ENCODE results near the gene MBP. TPM values are rescaled to one million over a fixed set of nuclear protein-coding genes. Genes with fewer than 3 reads are reported as not detected.

Gene MBP
- total and polyA plus RNA-seq, 2 experiments from 2014 or later, result 18.4 to 22.9 TPM

GRCh38 chr18:76972241-76972640 lies 160.3 kb downstream of the MBP start:
- Mint-ChIP-seq H3K27ac (no peak overlapping the region), H3K4me3 (no peak overlapping the region), H3K27me3 (ENCODE audit: insufficient read depth, low read depth, poor library complexity) (peaks cover 9% of the 10 kb centered on the region), H3K9me3 (no peaks in the 10 kb centered on the region), H3K4me1 (peaks cover 31% of the 10 kb centered on the region), H3K36me3 (ENCODE audit: low read depth) (peaks cover 4% of the 10 kb centered on the region; the same call in 1 of the 3 replicates)
- Histone ChIP-seq H3K27ac (ENCODE audit: low read depth) (no peak overlapping the region), H3K36me3 (ENCODE audit: insufficient read depth) (no peaks in the 10 kb centered on the region), H3K27me3 (ENCODE audit: insufficient read depth) (no peaks in the 10 kb centered on the region), H4K20me1 (replicated peaks; ENCODE audit: insufficient read depth) (no peaks in the 10 kb centered on the region), H3K4me2 (no peak overlapping the region), H2AFZ (no peak overlapping the region), H3K4me1 (ENCODE audit: insufficient read depth) (peaks cover 31% of the 10 kb centered on the region), H3F3A (replicated peaks; ENCODE audit: low read depth) (no peaks in the 10 kb centered on the region), H3K79me2 (replicated peaks; ENCODE audit: insufficient read depth) (no peaks in the 10 kb centered on the region), H3K4me3 (no peak overlapping the region), H3K9me2 (ENCODE audit: insufficient read depth) (no peaks in the 10 kb centered on the region)
- no peak for ATAC-seq
- TF ChIP-seq ZNF331 (CRISPR knock-in tag; IDR thresholded peaks at IDR 0.05; ENCODE audit: low read depth) (no peak), ZNF114 (CRISPR knock-in tag; IDR thresholded peaks at IDR 0.05) (no peak), NANOG (IDR thresholded peaks at IDR 0.05; ENCODE audit: borderline replicate concordance) (no peak), EZH2 (IDR thresholded peaks at IDR 0.05; ENCODE audit: low read depth, unreplicated experiment) (no peak), STAT1 (IDR thresholded peaks at IDR 0.05; ENCODE audit: unreplicated experiment) (no peak), CTCF (conservative IDR thresholded peaks at IDR 0.05; ENCODE audit: low read depth in 2 of 2) (no peak), POLR2AphosphoS5 (IDR thresholded peaks at IDR 0.05; ENCODE audit: low read depth) (no peak), EZH2phosphoT487 (IDR thresholded peaks at IDR 0.05; ENCODE audit: unreplicated experiment) (no peak), JUNB (IDR thresholded peaks at IDR 0.05; ENCODE audit: unreplicated experiment) (no peak), ETS1 (IDR thresholded peaks at IDR 0.05) (no peak), ZNF462 (CRISPR knock-in tag; IDR thresholded peaks at IDR 0.05) (no peak), CREB1 (CRISPR knock-in tag; IDR thresholded peaks at IDR 0.05; ENCODE audit: low read depth) (no peak)
- TF ChIP-seq, protein P1, sequence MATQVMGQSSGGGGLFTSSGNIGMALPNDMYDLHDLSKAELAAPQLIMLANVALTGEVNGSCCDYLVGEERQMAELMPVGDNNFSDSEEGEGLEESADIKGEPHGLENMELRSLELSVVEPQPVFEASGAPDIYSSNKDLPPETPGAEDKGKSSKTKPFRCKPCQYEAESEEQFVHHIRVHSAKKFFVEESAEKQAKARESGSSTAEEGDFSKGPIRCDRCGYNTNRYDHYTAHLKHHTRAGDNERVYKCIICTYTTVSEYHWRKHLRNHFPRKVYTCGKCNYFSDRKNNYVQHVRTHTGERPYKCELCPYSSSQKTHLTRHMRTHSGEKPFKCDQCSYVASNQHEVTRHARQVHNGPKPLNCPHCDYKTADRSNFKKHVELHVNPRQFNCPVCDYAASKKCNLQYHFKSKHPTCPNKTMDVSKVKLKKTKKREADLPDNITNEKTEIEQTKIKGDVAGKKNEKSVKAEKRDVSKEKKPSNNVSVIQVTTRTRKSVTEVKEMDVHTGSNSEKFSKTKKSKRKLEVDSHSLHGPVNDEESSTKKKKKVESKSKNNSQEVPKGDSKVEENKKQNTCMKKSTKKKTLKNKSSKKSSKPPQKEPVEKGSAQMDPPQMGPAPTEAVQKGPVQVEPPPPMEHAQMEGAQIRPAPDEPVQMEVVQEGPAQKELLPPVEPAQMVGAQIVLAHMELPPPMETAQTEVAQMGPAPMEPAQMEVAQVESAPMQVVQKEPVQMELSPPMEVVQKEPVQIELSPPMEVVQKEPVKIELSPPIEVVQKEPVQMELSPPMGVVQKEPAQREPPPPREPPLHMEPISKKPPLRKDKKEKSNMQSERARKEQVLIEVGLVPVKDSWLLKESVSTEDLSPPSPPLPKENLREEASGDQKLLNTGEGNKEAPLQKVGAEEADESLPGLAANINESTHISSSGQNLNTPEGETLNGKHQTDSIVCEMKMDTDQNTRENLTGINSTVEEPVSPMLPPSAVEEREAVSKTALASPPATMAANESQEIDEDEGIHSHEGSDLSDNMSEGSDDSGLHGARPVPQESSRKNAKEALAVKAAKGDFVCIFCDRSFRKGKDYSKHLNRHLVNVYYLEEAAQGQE (IDR thresholded peaks at IDR 0.05; ENCODE audit: unreplicated experiment), result no peak
- no peak for DNase-seq (ENCODE audit: low spot score)

Data from GM23338 (cell line).